B cell (primary cell): ENCODE results near the gene FAM120A. TPM values are rescaled to one million over a fixed set of nuclear protein-coding genes. Genes with fewer than 3 reads are reported as not detected.

Experiments
- ATAC-seq: fragments of 200-7000 bp; cut with Tn5 transposase; one replicate; pipeline ENCODE4 v1.10.0; 2021; ENCODE audit warnings: low read depth, mild to moderate bottlenecking, moderate number of reproducible peaks, moderate library complexity
- CTCF ChIA-PET: fragments of 350-600 bp; sonication (Branson Sonifier 250); formaldehyde crosslinking; loops from one replicate; lab custom pipeline; 2021; ENCODE audit warnings: antibody characterized with exemption, inconsistent platforms; lab: Charles Lee
- POLR2A ChIA-PET: fragments of 350-600 bp; sonication (Branson Sonifier 250); formaldehyde crosslinking; loops from one replicate; lab custom pipeline; 2021; ENCODE audit warnings: antibody characterized with exemption; lab: Charles Lee
- DNase-seq: peaks from one replicate; pipeline ENCODE4 v3.0.0; 2013
- H2AFZ ChIP-seq: 2 replicates; pipeline ENCODE4 v1.6.1; 2012; ENCODE audit warnings: mild to moderate bottlenecking, low read depth, low read length; ENCODE audit not compliant: insufficient read depth, poor library complexity, severe bottlenecking
- H3K27ac ChIP-seq, 2 donors: 1 replicate in 1 of 2; 2 replicates in 1 of 2; pipeline ENCODE4 v1.5.1; 2012 to 2013; ENCODE audit warnings: low read length in 2 of 2, mild to moderate bottlenecking in 2 of 2, moderate library complexity in 1 of 2
- H3K27me3 ChIP-seq, 4 experiments: fragments of 200-600 bp in 1 of 4; sonication (generic) in 1 of 4; replicated peaks in 1 of 4; 1 replicate in 2 of 4; 2 replicates in 2 of 4; pipeline versions ENCODE4 v1.6.1 to v1.7.0; 2013 to 2016; ENCODE audit warnings: low read length in 3 of 4, mild to moderate bottlenecking in 2 of 4, mixed read lengths in 1 of 4, moderate library complexity in 1 of 4; ENCODE audit not compliant: insufficient read depth in 4 of 4, control insufficient read depth in 3 of 4; ENCODE audit errors: control extremely low read depth in 1 of 4
- H3K36me3 ChIP-seq, 2 experiments: replicated peaks in 1 of 2; 1 replicate in 1 of 2; 2 replicates in 1 of 2; pipeline versions ENCODE4 v1.6.1 to v1.7.1; 2013; ENCODE audit warnings: low read length in 1 of 2; ENCODE audit not compliant: insufficient read depth in 2 of 2, control insufficient read depth in 1 of 2; ENCODE audit errors: control extremely low read depth in 1 of 2, extremely low read depth in 1 of 2
- H3K4me1 ChIP-seq, 2 donors: fragments of 200-600 bp in 1 of 2; sonication (generic) in 1 of 2; 1 replicate in 1 of 2; 2 replicates in 1 of 2; pipeline versions ENCODE4 v1.5.1 to v1.6.1; 2013 to 2017; ENCODE audit warnings: low read length in 2 of 2; ENCODE audit not compliant: control insufficient read depth in 2 of 2, insufficient read depth in 2 of 2
- H3K4me2 ChIP-seq: replicated peaks from 2 replicates; pipeline ENCODE3; 2012; ENCODE audit warnings: mild to moderate bottlenecking, low read depth, low read length; ENCODE audit not compliant: poor library complexity, severe bottlenecking
- H3K4me3 ChIP-seq, 5 experiments: fragments of 200-600 bp in 1 of 5; sonication (generic) in 1 of 5; 1 replicate in 3 of 5; 2 replicates in 2 of 5; pipeline versions ENCODE4 v1.5.1 to v1.7.0; 2011 to 2016; ENCODE audit warnings: low read length in 4 of 5, mild to moderate bottlenecking in 4 of 5, low read depth in 2 of 5, control low read depth in 1 of 5, moderate library complexity in 1 of 5; ENCODE audit not compliant: insufficient read depth in 1 of 5; ENCODE audit errors: control extremely low read depth in 1 of 5, extremely low read depth in 1 of 5
- H3K79me2 ChIP-seq: fragments of 200-600 bp; sonication (generic); one replicate; pipeline ENCODE4 v1.6.0; 2016; ENCODE audit warnings: low read length; ENCODE audit not compliant: control insufficient read depth, insufficient read depth
- H3K9ac ChIP-seq: fragments of 200-600 bp; sonication (generic); 2 replicates; pipeline ENCODE4 v1.6.1; 2017; ENCODE audit warnings: mild to moderate bottlenecking, low read length, moderate library complexity
- H3K9me3 ChIP-seq, 3 donors: one replicate each; pipeline versions ENCODE4 v1.6.1 to v1.7.1; 2013; ENCODE audit warnings: low read length in 2 of 3; ENCODE audit not compliant: control insufficient read depth in 2 of 3, insufficient read depth in 1 of 3; ENCODE audit errors: control extremely low read depth in 1 of 3
- H4K20me1 ChIP-seq: 2 replicates; pipeline ENCODE4 v1.6.0; 2012; ENCODE audit warnings: mild to moderate bottlenecking, low read length; ENCODE audit not compliant: insufficient read depth, control insufficient read depth, poor library complexity, severe bottlenecking
- H3K27ac Mint-ChIP-seq: one replicate; pipeline ENCODE4 v1.8.0; 2021; ENCODE audit warnings: mixed read lengths
- H3K27me3 Mint-ChIP-seq: one replicate; pipeline ENCODE4 v1.8.0; 2021; ENCODE audit warnings: mixed read lengths
- H3K4me1 Mint-ChIP-seq: one replicate; pipeline ENCODE4 v1.8.0; 2021; ENCODE audit warnings: mixed read lengths
- H3K4me3 Mint-ChIP-seq: one replicate; pipeline ENCODE4 v1.8.0; 2021; ENCODE audit warnings: mixed read lengths
- H3K9me3 Mint-ChIP-seq: one replicate; pipeline ENCODE4 v1.8.0; 2022; ENCODE audit warnings: mixed read lengths; ENCODE audit not compliant: insufficient read depth
- CTCF ChIP-seq: fragments of 200-600 bp; IDR thresholded peaks from one replicate; pipeline ENCODE4 v1.8.0; 2022; ENCODE audit warnings: antibody characterized with exemption, mild to moderate bottlenecking
- EZH2 ChIP-seq: IDR thresholded peaks from 2 replicates; pipeline ENCODE4 v1.6.1; 2012; ENCODE audit warnings: borderline replicate concordance, low read depth, mild to moderate bottlenecking, moderate library complexity, low read length; ENCODE audit not compliant: insufficient read depth, poor library complexity, severe bottlenecking
- WGBS: methylation state at CpG from one replicate; pipeline ENCODE4 v1.1.5; 2013; ENCODE audit warnings: missing lambda C conversion rate; ENCODE audit not compliant: insufficient coverage; 5-methylcytosine and 5-hydroxymethylcytosine counted together
- intact Hi-C: fragments of 100-400 bp; cut with micrococcal nuclease; formaldehyde crosslinking; loops from one replicate; pipeline ENCODE4 v1.10.0; 2022
- polyA plus RNA-seq: library from polyadenylated mRNA; depleted of rRNA; stranded (reverse); fragments of >200 nt; gene quantifications from 2 replicates; pipeline ENCODE4 v1.2.3, GENCODE V29; 2012
- total RNA-seq, 2 donors: library from RNA; stranded (reverse); fragments of 120-200 nt in 1 of 2; gene quantifications; 1 replicate in 1 of 2; 2 replicates in 1 of 2; pipeline versions ENCODE4 v1.2.3 to v1.2.4, GENCODE V29; 2013 to 2022

The FAM120A gene
- total and polyA plus RNA-seq, 2 donors (not counting 1 experiment from before 2014, with no cell fraction given), result 48.4 to 105 TPM

DNA sequence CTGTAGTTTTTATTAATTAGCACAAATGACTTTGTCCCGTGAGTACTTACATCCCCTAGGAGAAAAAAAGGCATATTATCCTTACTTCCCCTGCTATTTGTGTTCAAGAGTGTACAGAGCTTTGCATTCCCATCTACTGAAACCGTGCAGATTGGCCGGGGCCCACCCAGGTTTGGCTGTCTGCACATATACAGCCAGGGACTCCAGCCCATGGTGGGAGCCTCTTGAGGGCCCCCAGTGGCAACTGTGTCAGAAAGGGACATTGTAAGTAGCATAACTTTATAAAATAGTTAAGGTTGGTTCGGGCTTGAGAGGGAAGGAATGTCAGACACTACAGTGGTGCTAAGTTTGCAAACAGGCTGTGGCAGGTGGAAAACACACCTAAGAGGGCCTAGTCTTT is 149.6 kb downstream of the FAM120A start:
- peaks cover 0 to 12% (median 0%) of the 10 kb centered on the region in 3 donors for H3K9me3 ChIP-seq
- peak overlapping the region; percentile 34 for H3K4me2 ChIP-seq
- H3K9ac ChIP-seq, result no peak overlapping the region
- TF ChIP-seq EZH2 (no peak), CTCF (no peak)
- Mint-ChIP-seq H3K4me3 (peak overlapping the region; percentile 2), H3K9me3 (peaks cover 2% of the 10 kb centered on the region), H3K27me3 (no peaks in the 10 kb centered on the region), H3K4me1 (peaks cover 60% of the 10 kb centered on the region), H3K27ac (no peak overlapping the region)
- H3K27ac ChIP-seq, result no peak overlapping the region
- no peak for DNase-seq
- H2AFZ ChIP-seq, result no peak overlapping the region
- ATAC-seq, result no peak
- 93% methylated on average over 3 of the region's 4 CpGs for WGBS
- no peaks in the 10 kb centered on the region for H3K36me3 ChIP-seq
- POLR2A ChIA-PET, result no interaction called here
- H3K27me3 ChIP-seq, result no peaks in the 10 kb centered on the region
- H3K4me1 ChIP-seq, result peaks cover 36 to 56% of the 10 kb centered on the region in 2 donors
- H4K20me1 ChIP-seq, result peaks cover 38% of the 10 kb centered on the region
- CTCF ChIA-PET, result no interaction called here
- intact Hi-C loops, result no loop called here
- H3K79me2 ChIP-seq, result peaks cover 80% of the 10 kb centered on the region
- no peak overlapping the region for H3K4me3 ChIP-seq

- H4K20me1 ChIP-seq, result peaks cover 38% of the 10 kb centered on the region
- no peaks in the 10 kb centered on the region for H3K36me3 ChIP-seq
- no peak for TF ChIP-seq CTCF
- no peak for TF ChIP-seq EZH2
- H3K9ac ChIP-seq, result no peak overlapping the region
- Mint-ChIP-seq H3K27ac (peak overlapping the region; percentile 8), H3K4me3 (no peak overlapping the region), H3K27me3 (no peaks in the 10 kb centered on the region), H3K9me3 (peaks cover 2% of the 10 kb centered on the region), H3K4me1 (peaks cover 55% of the 10 kb centered on the region)
- no peak overlapping the region for H3K27ac ChIP-seq
- peaks cover 36 to 56% of the 10 kb centered on the region in 2 donors for H3K4me1 ChIP-seq
- H3K9me3 ChIP-seq, result peaks cover 0 to 13% (median 0%) of the 10 kb centered on the region in 3 donors
- no peak overlapping the region for H3K4me2 ChIP-seq
- no peak for DNase-seq
- H3K79me2 ChIP-seq, result peaks cover 80% of the 10 kb centered on the region
- 20% methylated on average over 2 of the region's 5 CpGs for WGBS
- intact Hi-C loops, result no loop called here
- ChIA-PET POLR2A (no interaction called here), CTCF (interaction anchor here (0.6 kb wide), 1 partner anchor 196 kb away, joined by 3 read pairs; no protein-coding TSS in a partner anchor)
- H2AFZ ChIP-seq, result no peak overlapping the region
- no peak overlapping the region for H3K4me3 ChIP-seq
- no peak for ATAC-seq
- H3K27me3 ChIP-seq, result no peaks in the 10 kb centered on the region
Observed at GRCh38 chr9:93601666-93602065, 150.2 kb downstream of the FAM120A start.
